Forelimb muscle (tissue), 1 donor: ENCODE results near the gene C17orf113. TPM values are rescaled to one million over a fixed set of nuclear protein-coding genes. Genes with fewer than 3 reads are reported as not detected.

Experiments used
- polyA plus RNA-seq: library from polyadenylated mRNA; unstranded; fragments of 120-200 nt; gene quantifications from one replicate; pipeline ENCODE4 v1.2.1, GENCODE V29; 2013; ENCODE audit not compliant: insufficient read length

The C17orf113 gene
- polyA plus RNA-seq, 1 donor, result 1.2 TPM

Other genes with a start within 250 kb of the C17orf113 start
- gene P3H4, start 238.7 kb downstream of the C17orf113 start, polyA plus RNA-seq, result 39.5 TPM
- gene FKBP10, start 237.6 kb downstream of the C17orf113 start, polyA plus RNA-seq, result 114 TPM
- gene NT5C3B, start 214.4 kb downstream of the C17orf113 start, polyA plus RNA-seq, result 34.6 TPM
- 0.18 TPM for gene KLHL10, start 212.8 kb downstream of the C17orf113 start, polyA plus RNA-seq
- gene KLHL11, start 185.2 kb downstream of the C17orf113 start, polyA plus RNA-seq, result 4.9 TPM
- 44.4 TPM for gene ACLY, start 131.7 kb downstream of the C17orf113 start, polyA plus RNA-seq
- 0.80 TPM for gene ODAD4, start 120.0 kb downstream of the C17orf113 start, polyA plus RNA-seq
- 40.1 TPM for gene CNP, start 83.8 kb downstream of the C17orf113 start, polyA plus RNA-seq
- gene DNAJC7, start 33.2 kb downstream of the C17orf113 start, polyA plus RNA-seq, result 97.2 TPM
- gene NKIRAS2, start 30.5 kb downstream of the C17orf113 start, polyA plus RNA-seq, result 47.9 TPM
- gene ZNF385C, start 47.9 kb upstream of the C17orf113 start, polyA plus RNA-seq, result 6.7 TPM
- gene DHX58, start 62.1 kb upstream of the C17orf113 start, polyA plus RNA-seq, result 5.8 TPM
- 45.9 TPM for gene KAT2A, start 70.8 kb upstream of the C17orf113 start, polyA plus RNA-seq
- 0.25 TPM for gene HSPB9, start 72.2 kb upstream of the C17orf113 start, polyA plus RNA-seq
- gene RAB5C, start 104.4 kb upstream of the C17orf113 start, polyA plus RNA-seq, result 60.0 TPM
- gene KCNH4, start 130.5 kb upstream of the C17orf113 start, polyA plus RNA-seq, result not detected
- gene HCRT, start 134.9 kb upstream of the C17orf113 start, polyA plus RNA-seq, result not detected
- 12.8 TPM for gene GHDC, start 143.9 kb upstream of the C17orf113 start, polyA plus RNA-seq
- gene STAT5B, start 225.8 kb upstream of the C17orf113 start, polyA plus RNA-seq, result 40.2 TPM
- gene STAT5A, start 237.9 kb upstream of the C17orf113 start, polyA plus RNA-seq, result 15.0 TPM